Mesendoderm (in vitro differentiated cells): ENCODE results near the gene OR1J2.

Experiments used
- DNase-seq: peaks from one replicate; pipeline ENCODE4 v3.0.0; 2013
- H2AK5ac ChIP-seq: 2 replicates; pipeline ENCODE4 v1.6.1; 2013; ENCODE audit warnings: low read length, inconsistent platforms
- H2BK120ac ChIP-seq: 2 replicates; pipeline ENCODE4 v1.6.1; 2013; ENCODE audit warnings: low read depth, mild to moderate bottlenecking, low read length, moderate library complexity, mixed read lengths
- H2BK15ac ChIP-seq: replicated peaks from 2 replicates; pipeline ENCODE4 v1.6.1; 2013; ENCODE audit warnings: low read depth, mild to moderate bottlenecking, moderate library complexity
- H2BK5ac ChIP-seq: 2 replicates; pipeline ENCODE4 v1.6.1; 2013; ENCODE audit warnings: low read length, inconsistent platforms
- H3K18ac ChIP-seq: 2 replicates; pipeline ENCODE4 v1.6.1; 2013; ENCODE audit warnings: mild to moderate bottlenecking, low read length, mixed read lengths
- H3K23ac ChIP-seq: one replicate; pipeline ENCODE4 v1.6.1; 2013; ENCODE audit warnings: low read length
- H3K27ac ChIP-seq: 2 replicates; pipeline ENCODE4 v1.5.1; 2013; ENCODE audit warnings: low read depth, mild to moderate bottlenecking, inconsistent platforms, low read length, moderate library complexity
- H3K27me3 ChIP-seq: 2 replicates; pipeline ENCODE4 v1.6.1; 2013; ENCODE audit warnings: low read length, control low read depth, mild to moderate bottlenecking, inconsistent platforms; ENCODE audit not compliant: insufficient read depth, poor library complexity
- H3K36me3 ChIP-seq: 2 replicates; pipeline ENCODE4 v1.6.1; 2013; ENCODE audit warnings: low read length, inconsistent platforms; ENCODE audit not compliant: control insufficient read depth, insufficient read depth
- H3K4ac ChIP-seq: one replicate; pipeline ENCODE4 v1.6.1; 2013; ENCODE audit warnings: low read depth, mild to moderate bottlenecking, low read length, moderate library complexity
- H3K4me1 ChIP-seq: 2 replicates; pipeline ENCODE4 v1.6.1; 2013; ENCODE audit warnings: low read depth, low read length, inconsistent platforms; ENCODE audit not compliant: control insufficient read depth
- H3K4me2 ChIP-seq: 2 replicates; pipeline ENCODE4 v1.6.1; 2013; ENCODE audit warnings: low read length
- H3K4me3 ChIP-seq: 2 replicates; pipeline ENCODE4 v1.5.1; 2013; ENCODE audit warnings: mild to moderate bottlenecking, low read length
- H3K56ac ChIP-seq: one replicate; pipeline ENCODE4 v1.6.1; 2013; ENCODE audit warnings: low read length
- H3K79me1 ChIP-seq: 2 replicates; pipeline ENCODE4 v1.6.1; 2013; ENCODE audit warnings: low read length, inconsistent platforms
- H3K79me2 ChIP-seq: 2 replicates; pipeline ENCODE4 v1.6.1; 2013; ENCODE audit warnings: mild to moderate bottlenecking, low read length; ENCODE audit not compliant: control insufficient read depth, insufficient read depth
- H3K9ac ChIP-seq: 2 replicates; pipeline ENCODE4 v1.6.1; 2013; ENCODE audit warnings: low read length, inconsistent platforms
- H4K5ac ChIP-seq: one replicate; pipeline ENCODE4 v1.6.1; 2013; ENCODE audit warnings: low read length
- H4K8ac ChIP-seq: one replicate; pipeline ENCODE4 v1.6.1; 2013; ENCODE audit warnings: low read depth, mild to moderate bottlenecking, control low read depth, low read length, moderate library complexity
- WGBS: extraction: QIAGEN DNeasy Blood & Tissue Kit; methylation state at CpG from one replicate; pipeline ENCODE4 v1.1.7; 2013; ENCODE audit warnings: low lambda C conversion rate, missing lambda C conversion rate; ENCODE audit not compliant: insufficient coverage; ENCODE audit errors: extremely low coverage; 5-methylcytosine and 5-hydroxymethylcytosine counted together

The OR1J2 gene

GRCh38 chr9:122506964-122507363, 3.6 kb upstream of the OR1J2 start:
- H3K18ac ChIP-seq: no peak overlapping the region
- no peak overlapping the region for H3K9ac ChIP-seq
- H3K4me1 ChIP-seq: no peaks in the 10 kb centered on the region
- H3K27me3 ChIP-seq: no peaks in the 10 kb centered on the region
- H3K79me1 ChIP-seq: no peaks in the 10 kb centered on the region
- no peak overlapping the region for H3K4ac ChIP-seq
- DNase-seq: no peak
- H3K36me3 ChIP-seq: no peaks in the 10 kb centered on the region
- H3K27ac ChIP-seq: no peak overlapping the region
- no peak overlapping the region for H4K5ac ChIP-seq
- H3K4me3 ChIP-seq: no peak overlapping the region
- no peak overlapping the region for H2BK15ac ChIP-seq
- H2BK5ac ChIP-seq: no peak overlapping the region
- H2BK120ac ChIP-seq: no peak overlapping the region
- no peak overlapping the region for H3K4me2 ChIP-seq
- no peak overlapping the region for H2AK5ac ChIP-seq
- no peak overlapping the region for H4K8ac ChIP-seq
- WGBS: no CpG with 5 or more reads among the region's 2 CpGs
- H3K56ac ChIP-seq: no peak overlapping the region
- H3K23ac ChIP-seq: no peak overlapping the region
- H3K79me2 ChIP-seq: no peaks in the 10 kb centered on the region

- Histone ChIP-seq H3K4me2 (no peak overlapping the region), H3K79me1 (no peaks in the 10 kb centered on the region), H3K27me3 (no peaks in the 10 kb centered on the region), H3K18ac (no peak overlapping the region), H2BK5ac (no peak overlapping the region), H3K4me3 (no peak overlapping the region), H3K4me1 (no peaks in the 10 kb centered on the region), H2BK120ac (no peak overlapping the region), H4K8ac (no peak overlapping the region), H2AK5ac (no peak overlapping the region), H3K4ac (no peak overlapping the region), H3K36me3 (no peaks in the 10 kb centered on the region), H4K5ac (no peak overlapping the region), H3K9ac (no peak overlapping the region), H3K27ac (no peak overlapping the region), H2BK15ac (no peak overlapping the region), H3K79me2 (no peaks in the 10 kb centered on the region), H3K23ac (no peak overlapping the region), H3K56ac (no peak overlapping the region)
- DNase-seq: no peak
- no CpG with 5 or more reads among the region's 2 CpGs for WGBS
These were observed 7.6 kb downstream of the OR1J2 start for GRCh38 chr9:122518226-122518625.

GRCh38 chr9:122518841-122519240, 8.2 kb downstream of the OR1J2 start, which contains the start of gene OR1J4:
OR1J4 (plus strand) TSS chr9:122519141; CDS start chr9:122519141, 0 bp downstream.
- Histone ChIP-seq H3K79me1 (no peaks in the 10 kb centered on the region), H4K8ac (no peak within 1 kb of the TSS), H3K27me3 (no peaks in the 10 kb centered on the region), H3K23ac (no peak within 1 kb of the TSS), H2BK5ac (no peak within 1 kb of the TSS), H3K4me1 (no peaks in the 10 kb centered on the region), H3K9ac (no peak within 1 kb of the TSS), H3K4me2 (no peak within 1 kb of the TSS), H3K4me3 (no peak within 1 kb of the TSS), H3K56ac (no peak within 1 kb of the TSS), H2AK5ac (no peak within 1 kb of the TSS), H4K5ac (no peak within 1 kb of the TSS), H3K18ac (no peak within 1 kb of the TSS), H3K36me3 (no peaks in the 10 kb centered on the region), H3K27ac (no peak within 1 kb of the TSS), H2BK120ac (no peak within 1 kb of the TSS), H3K4ac (no peak within 1 kb of the TSS), H3K79me2 (no peaks in the 10 kb centered on the region), H2BK15ac (no peak within 1 kb of the TSS)
- DNase-seq: no peak
- WGBS: no CpG with 5 or more reads among the region's 4 CpGs

GRCh38 chr9:122519376-122519775, 8.8 kb downstream of the OR1J2 start:
- Histone ChIP-seq H3K23ac (no peak overlapping the region), H3K4me1 (no peaks in the 10 kb centered on the region), H3K79me1 (no peaks in the 10 kb centered on the region), H4K8ac (no peak overlapping the region), H3K27ac (no peak overlapping the region), H3K4me3 (no peak overlapping the region), H3K9ac (no peak overlapping the region), H2BK5ac (no peak overlapping the region), H2AK5ac (no peak overlapping the region), H3K4me2 (no peak overlapping the region), H3K4ac (no peak overlapping the region), H3K18ac (no peak overlapping the region), H3K56ac (no peak overlapping the region), H3K27me3 (no peaks in the 10 kb centered on the region), H2BK15ac (no peak overlapping the region), H2BK120ac (no peak overlapping the region), H4K5ac (no peak overlapping the region), H3K79me2 (no peaks in the 10 kb centered on the region), H3K36me3 (no peaks in the 10 kb centered on the region)
- WGBS: no CpG with 5 or more reads among the region's 3 CpGs
- DNase-seq: no peak

- no peak overlapping the region for H2AK5ac ChIP-seq
- no peak overlapping the region for H3K23ac ChIP-seq
- no peak overlapping the region for H3K56ac ChIP-seq
- no CpG with 5 or more reads among the region's 10 CpGs for WGBS
- no peaks in the 10 kb centered on the region for H3K79me1 ChIP-seq
- H3K27me3 ChIP-seq: no peaks in the 10 kb centered on the region
- no peak overlapping the region for H2BK5ac ChIP-seq
- no peak overlapping the region for H2BK15ac ChIP-seq
- H3K9ac ChIP-seq: no peak overlapping the region
- H4K5ac ChIP-seq: no peak overlapping the region
- H3K79me2 ChIP-seq: no peaks in the 10 kb centered on the region
- no peak overlapping the region for H3K4ac ChIP-seq
- H3K36me3 ChIP-seq: no peaks in the 10 kb centered on the region
- H3K27ac ChIP-seq: no peak overlapping the region
- no peak overlapping the region for H3K18ac ChIP-seq
- no peak overlapping the region for H3K4me2 ChIP-seq
- no peaks in the 10 kb centered on the region for H3K4me1 ChIP-seq
- DNase-seq: no peak
- H4K8ac ChIP-seq: no peak overlapping the region
- peak overlapping the region; percentile 12 for H3K4me3 ChIP-seq
- no peak overlapping the region for H2BK120ac ChIP-seq
These were observed 16.0 kb downstream of the OR1J2 start for GRCh38 chr9:122526602-122527001.

GRCh38 chr9:122527193-122527592, 16.6 kb downstream of the OR1J2 start, which contains the start of gene OR1N1:
OR1N1 (minus strand) TSS chr9:122527293; CDS start chr9:122527293, 0 bp downstream.
- no peak within 1 kb of the TSS for H3K56ac ChIP-seq
- H2AK5ac ChIP-seq: no peak within 1 kb of the TSS
- H3K79me2 ChIP-seq: no peaks in the 10 kb centered on the region
- no peaks in the 10 kb centered on the region for H3K27me3 ChIP-seq
- H3K4me2 ChIP-seq: no peak within 1 kb of the TSS
- peak within 1 kb of the TSS; percentile 12 for H3K4me3 ChIP-seq
- no peaks in the 10 kb centered on the region for H3K36me3 ChIP-seq
- H3K4ac ChIP-seq: no peak within 1 kb of the TSS
- H3K18ac ChIP-seq: no peak within 1 kb of the TSS
- no CpG with 5 or more reads among the region's 3 CpGs for WGBS
- no peak within 1 kb of the TSS for H2BK120ac ChIP-seq
- no peak within 1 kb of the TSS for H2BK5ac ChIP-seq
- H2BK15ac ChIP-seq: no peak within 1 kb of the TSS
- H3K9ac ChIP-seq: no peak within 1 kb of the TSS
- H3K79me1 ChIP-seq: no peaks in the 10 kb centered on the region
- H3K27ac ChIP-seq: no peak within 1 kb of the TSS
- no peaks in the 10 kb centered on the region for H3K4me1 ChIP-seq
- H3K23ac ChIP-seq: no peak within 1 kb of the TSS
- no peak within 1 kb of the TSS for H4K8ac ChIP-seq
- no peak within 1 kb of the TSS for H4K5ac ChIP-seq
- DNase-seq: no peak
